Smooth muscle cell (in vitro differentiated cells): ENCODE results near the gene PHACTR4. TPM values are rescaled to one million over a fixed set of nuclear protein-coding genes. Genes with fewer than 3 reads are reported as not detected.

Experiments
- DNase-seq: peaks from one replicate; lab custom pipeline; 2025; ENCODE audit not compliant: unreplicated experiment; lab: John Stamatoyannopoulos, UW
- H2AFZ ChIP-seq: fragments of 200-600 bp; sonication (generic); 2 replicates; pipeline ENCODE4 v1.6.0; 2016; ENCODE audit warnings: antibody characterized with exemption, low read depth, mild to moderate bottlenecking
- H3F3A ChIP-seq: fragments of 200-600 bp; sonication (generic); 2 replicates; pipeline ENCODE4 v1.6.0; 2017; ENCODE audit warnings: antibody characterized with exemption, low read depth
- H3K27ac ChIP-seq: fragments of 200-600 bp; sonication (generic); 2 replicates; pipeline ENCODE4 v1.5.1; 2016; ENCODE audit warnings: low read depth, mild to moderate bottlenecking
- H3K27me3 ChIP-seq: fragments of 200-600 bp; sonication (generic); 2 replicates; pipeline ENCODE4 v1.6.1; 2016; ENCODE audit warnings: low read depth, mild to moderate bottlenecking
- H3K36me3 ChIP-seq: fragments of 200-600 bp; sonication (generic); 2 replicates; pipeline ENCODE4 v1.5.1; 2016; ENCODE audit warnings: low read depth
- H3K4me1 ChIP-seq: fragments of 200-600 bp; sonication (generic); 2 replicates; pipeline ENCODE4 v1.5.1; 2016; ENCODE audit warnings: low read depth
- H3K4me2 ChIP-seq: fragments of 200-600 bp; sonication (generic); 2 replicates; pipeline ENCODE4 v1.6.0; 2016; ENCODE audit warnings: mild to moderate bottlenecking
- H3K4me3 ChIP-seq: fragments of 200-600 bp; sonication (generic); 2 replicates; pipeline ENCODE4 v1.5.1; 2016; ENCODE audit warnings: mild to moderate bottlenecking
- H3K79me2 ChIP-seq: fragments of 200-600 bp; sonication (generic); 2 replicates; pipeline ENCODE4 v1.6.0; 2016; ENCODE audit warnings: low read depth, mild to moderate bottlenecking
- H3K9ac ChIP-seq: fragments of 200-600 bp; sonication (generic); 2 replicates; pipeline ENCODE4 v1.6.0; 2016; ENCODE audit warnings: low read depth
- H3K9me3 ChIP-seq: fragments of 200-600 bp; sonication (generic); replicated peaks from 2 replicates; pipeline ENCODE4 v1.5.1; 2016; ENCODE audit warnings: low read depth
- H4K20me1 ChIP-seq: fragments of 200-600 bp; sonication (generic); 2 replicates; pipeline ENCODE4 v1.6.0; 2016; ENCODE audit warnings: low read depth
- WGBS: methylation state at CpG from one replicate; pipeline ENCODE4 v1.1.7; 2016; ENCODE audit warnings: low lambda C conversion rate; 5-methylcytosine and 5-hydroxymethylcytosine counted together
- polyA plus RNA-seq: library from polyadenylated mRNA; unstranded; fragments of >200 nt; fragmentation: Nextera tagmentation; extraction: Ambion mirVana; gene quantifications from 2 replicates; pipeline ENCODE4 v1.2.1, GENCODE V29; 2016
- total RNA-seq: library from RNA; depleted of rRNA; stranded (reverse); fragments of >200 nt; gene quantifications from 2 replicates; pipeline ENCODE4 v1.2.3, GENCODE V29; 2014
- TF ChIP-seq, protein P1 (sequence below): fragments of 200-600 bp; sonication (generic); IDR thresholded peaks from 2 replicates; pipeline ENCODE4 v1.5.1; 2017; ENCODE audit warnings: borderline replicate concordance, mild to moderate bottlenecking, antibody characterized with exemption; ENCODE audit not compliant: insufficient read depth, poor library complexity, severe bottlenecking

The PHACTR4 gene
- total and polyA plus RNA-seq, 2 experiments from 2014 or later: 15.2 to 20.2 TPM

DNA sequence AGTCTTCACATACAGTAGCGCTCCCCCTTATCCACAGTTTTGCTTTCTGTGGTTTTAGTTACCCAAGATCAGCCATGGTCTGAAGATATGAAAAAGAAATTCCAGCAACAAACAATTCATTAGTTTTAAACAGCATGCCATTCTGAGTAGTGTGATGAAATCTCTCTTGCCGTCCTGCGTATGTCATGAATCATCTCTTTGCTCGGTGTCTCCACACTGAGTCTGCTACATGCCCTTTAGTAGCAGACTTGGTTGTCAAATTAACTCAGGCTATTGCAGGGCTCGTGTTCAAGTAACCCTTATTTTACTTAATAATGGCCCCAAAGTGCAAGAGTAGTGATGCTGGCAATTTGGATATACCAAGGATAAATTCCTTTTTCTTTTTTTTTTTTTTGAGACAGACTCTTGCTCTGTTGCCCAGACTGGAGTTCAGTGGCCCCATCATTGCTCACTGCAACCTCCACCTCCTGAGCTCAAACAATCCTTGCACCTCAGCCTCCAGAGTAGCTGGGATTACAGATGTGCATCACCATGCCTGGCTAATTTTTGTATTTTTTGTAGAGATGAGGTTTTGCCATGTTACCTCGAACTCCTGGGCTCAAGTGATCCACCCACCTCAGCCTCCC, 22.6 kb downstream of the PHACTR4 start:
- peak overlapping the region; percentile 83 for H3K27ac ChIP-seq
- TF ChIP-seq, protein P1, sequence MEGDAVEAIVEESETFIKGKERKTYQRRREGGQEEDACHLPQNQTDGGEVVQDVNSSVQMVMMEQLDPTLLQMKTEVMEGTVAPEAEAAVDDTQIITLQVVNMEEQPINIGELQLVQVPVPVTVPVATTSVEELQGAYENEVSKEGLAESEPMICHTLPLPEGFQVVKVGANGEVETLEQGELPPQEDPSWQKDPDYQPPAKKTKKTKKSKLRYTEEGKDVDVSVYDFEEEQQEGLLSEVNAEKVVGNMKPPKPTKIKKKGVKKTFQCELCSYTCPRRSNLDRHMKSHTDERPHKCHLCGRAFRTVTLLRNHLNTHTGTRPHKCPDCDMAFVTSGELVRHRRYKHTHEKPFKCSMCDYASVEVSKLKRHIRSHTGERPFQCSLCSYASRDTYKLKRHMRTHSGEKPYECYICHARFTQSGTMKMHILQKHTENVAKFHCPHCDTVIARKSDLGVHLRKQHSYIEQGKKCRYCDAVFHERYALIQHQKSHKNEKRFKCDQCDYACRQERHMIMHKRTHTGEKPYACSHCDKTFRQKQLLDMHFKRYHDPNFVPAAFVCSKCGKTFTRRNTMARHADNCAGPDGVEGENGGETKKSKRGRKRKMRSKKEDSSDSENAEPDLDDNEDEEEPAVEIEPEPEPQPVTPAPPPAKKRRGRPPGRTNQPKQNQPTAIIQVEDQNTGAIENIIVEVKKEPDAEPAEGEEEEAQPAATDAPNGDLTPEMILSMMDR: no peak
- H2AFZ ChIP-seq: no peak overlapping the region
- WGBS: 21% methylated on average over 6 of the region's 6 CpGs
- no peaks in the 10 kb centered on the region for H3K9me3 ChIP-seq
- H3K9ac ChIP-seq: no peak overlapping the region
- peaks cover 77% of the 10 kb centered on the region for H4K20me1 ChIP-seq
- no peaks in the 10 kb centered on the region for H3K27me3 ChIP-seq
- H3F3A ChIP-seq: no peaks in the 10 kb centered on the region
- H3K79me2 ChIP-seq: peaks cover 77% of the 10 kb centered on the region
- peak overlapping the region; percentile 79 for H3K4me2 ChIP-seq
- H3K36me3 ChIP-seq: no peaks in the 10 kb centered on the region
- DNase-seq: no peak
- peak overlapping the region; percentile 1 for H3K4me3 ChIP-seq
- H3K4me1 ChIP-seq: no peaks in the 10 kb centered on the region

DNA sequence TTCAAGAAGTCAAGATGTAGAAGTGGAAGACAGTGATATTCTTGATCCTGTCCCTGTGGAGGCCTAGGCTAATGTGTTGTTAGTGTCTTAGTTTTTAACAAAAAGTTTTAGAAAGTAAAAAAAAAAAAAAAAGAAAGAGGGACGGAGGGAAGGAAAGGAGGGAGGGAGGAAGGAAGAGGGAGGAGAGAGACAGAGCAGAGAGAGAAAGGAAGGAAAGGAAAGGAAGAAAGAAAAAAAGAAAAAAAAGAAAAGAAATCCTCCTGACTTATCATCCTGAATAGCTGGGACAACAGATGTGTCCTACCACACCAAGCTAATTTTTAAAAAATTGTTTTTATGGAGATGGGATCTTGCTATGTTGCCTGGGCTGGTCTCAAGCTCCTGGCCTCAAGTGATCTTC, 24.6 kb downstream of the PHACTR4 start:
- H3F3A ChIP-seq: no peaks in the 10 kb centered on the region
- no peak overlapping the region for H3K4me2 ChIP-seq
- H3K27me3 ChIP-seq: no peaks in the 10 kb centered on the region
- H2AFZ ChIP-seq: no peak overlapping the region
- TF ChIP-seq, protein P1: no peak
- peaks cover 75% of the 10 kb centered on the region for H3K79me2 ChIP-seq
- no peak overlapping the region for H3K9ac ChIP-seq
- H3K4me3 ChIP-seq: no peak overlapping the region
- H3K27ac ChIP-seq: no peak overlapping the region
- no peaks in the 10 kb centered on the region for H3K36me3 ChIP-seq
- DNase-seq: no peak
- no peaks in the 10 kb centered on the region for H3K9me3 ChIP-seq
- no peaks in the 10 kb centered on the region for H3K4me1 ChIP-seq
- WGBS: 86% methylated on average over 1 of the region's 1 CpG
- peaks cover 64% of the 10 kb centered on the region for H4K20me1 ChIP-seq

DNA sequence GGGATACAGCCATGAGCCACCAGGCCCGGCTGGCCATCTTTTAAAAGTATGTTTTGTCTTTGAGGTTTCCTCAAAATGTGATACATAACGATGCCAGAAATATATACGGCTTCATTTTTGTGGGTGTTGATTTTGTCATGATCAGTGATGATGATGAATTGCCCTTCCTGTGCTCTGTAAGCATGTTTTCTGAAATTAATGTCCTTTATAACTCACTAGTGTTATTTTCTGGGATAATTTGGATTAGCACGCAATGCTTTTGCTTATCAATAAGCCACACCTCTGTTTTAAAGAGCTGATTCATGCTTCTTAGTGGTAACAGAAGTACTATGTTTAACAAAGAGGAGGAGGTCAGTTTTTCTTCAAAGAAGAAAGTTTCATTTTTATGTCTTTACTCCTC, 25.6 kb downstream of the PHACTR4 start:
- Histone ChIP-seq H3F3A (no peaks in the 10 kb centered on the region), H3K4me1 (no peaks in the 10 kb centered on the region), H3K27ac (no peak overlapping the region), H3K9ac (no peak overlapping the region), H3K27me3 (no peaks in the 10 kb centered on the region), H3K79me2 (peaks cover 75% of the 10 kb centered on the region), H3K4me3 (no peak overlapping the region), H4K20me1 (peaks cover 64% of the 10 kb centered on the region), H3K9me3 (no peaks in the 10 kb centered on the region), H3K36me3 (no peaks in the 10 kb centered on the region), H3K4me2 (no peak overlapping the region), H2AFZ (no peak overlapping the region)
- DNase-seq: no peak
- WGBS: 81% methylated on average over 4 of the region's 4 CpGs
- TF ChIP-seq, protein P1: no peak

DNA sequence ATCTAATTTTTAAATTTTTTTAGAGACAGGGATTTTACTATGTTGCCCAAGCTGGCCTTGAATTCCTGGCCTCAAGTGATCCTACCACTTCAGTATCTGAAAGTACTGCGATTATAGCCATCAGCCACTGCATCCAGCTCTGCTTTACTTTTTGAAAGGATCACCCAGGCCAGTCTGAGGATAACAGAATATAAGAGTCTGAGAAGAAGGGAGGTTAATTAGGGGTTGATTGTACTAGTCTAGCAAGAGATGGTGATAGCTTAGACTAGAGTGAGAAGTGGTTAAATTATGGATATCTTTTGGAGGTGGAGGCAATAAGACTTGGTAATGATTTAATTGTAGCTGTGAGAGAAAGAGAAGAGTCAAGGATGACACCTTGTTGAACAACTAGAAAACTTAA, 32.2 kb downstream of the PHACTR4 start:
- WGBS: 93% methylated on average over 1 of the region's 1 CpG
- no peaks in the 10 kb centered on the region for H3F3A ChIP-seq
- DNase-seq: no peak
- peaks cover 70% of the 10 kb centered on the region for H4K20me1 ChIP-seq
- H3K9ac ChIP-seq: no peak overlapping the region
- H3K4me1 ChIP-seq: no peaks in the 10 kb centered on the region
- H3K27ac ChIP-seq: no peak overlapping the region
- H3K27me3 ChIP-seq: no peaks in the 10 kb centered on the region
- no peaks in the 10 kb centered on the region for H3K9me3 ChIP-seq
- no peaks in the 10 kb centered on the region for H3K36me3 ChIP-seq
- TF ChIP-seq, protein P1: no peak
- H3K79me2 ChIP-seq: peaks cover 79% of the 10 kb centered on the region
- no peak overlapping the region for H2AFZ ChIP-seq
- no peak overlapping the region for H3K4me2 ChIP-seq
- H3K4me3 ChIP-seq: no peak overlapping the region
